ENCODE results near the gene CCL7.
"Not testable (repeated sequence)": the region's sequence is repeated elsewhere in the genome, so short reads cannot be mapped to it uniquely, and the experiment has no call there.

The CCL7 gene

DNA sequence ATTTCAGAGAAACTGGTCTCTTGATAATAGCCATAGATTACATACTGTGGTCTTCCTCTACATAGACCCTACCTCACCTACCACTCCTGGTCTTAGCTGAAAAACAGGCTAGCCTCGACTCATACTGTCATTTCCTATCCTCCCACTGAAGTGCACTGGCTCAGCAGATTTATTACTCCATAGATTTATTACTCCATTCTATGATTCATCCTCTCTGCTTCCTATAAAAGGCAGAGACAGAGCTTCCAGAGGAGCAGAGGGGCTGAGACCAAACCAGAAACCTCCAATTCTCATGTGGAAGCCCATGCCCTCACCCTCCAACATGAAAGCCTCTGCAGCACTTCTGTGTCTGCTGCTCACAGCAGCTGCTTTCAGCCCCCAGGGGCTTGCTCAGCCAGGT lies at the start of gene CCL7:
Gene CCL7, plus strand, starts transcription at position 253 of the 400 bp plus-strand sequence. Its CDS starts 70 bp downstream, at position 323.
- H3K4me3 ChIP-seq (ENCODE audit: low read depth in 1 of 2, low read length in 2 of 2), result no peak within 1 kb of the TSS
- no peak within 1 kb of the TSS for H3K27ac ChIP-seq (ENCODE audit: low read depth, low read length)
- H3K9me3 ChIP-seq (ENCODE audit: control insufficient read depth in 1 of 2, low read length in 2 of 2), result no peaks in the 10 kb centered on the region
- H3K36me3 ChIP-seq (ENCODE audit: control insufficient read depth in 1 of 2, insufficient read depth in 2 of 2, low read length in 2 of 2), result no peaks in the 10 kb centered on the region
- no peak within 1 kb of the TSS for H3K9ac ChIP-seq (ENCODE audit: low read depth in 1 of 2, low read length in 2 of 2)
- H3K4me1 ChIP-seq (ENCODE audit: control insufficient read depth in 1 of 2, insufficient read depth in 2 of 2, low read length in 2 of 2), result no peaks in the 10 kb centered on the region
- H3K27me3 ChIP-seq (ENCODE audit: control insufficient read depth in 1 of 2, insufficient read depth in 2 of 2, low read length in 2 of 2), result no peaks in the 10 kb centered on the region

DNA sequence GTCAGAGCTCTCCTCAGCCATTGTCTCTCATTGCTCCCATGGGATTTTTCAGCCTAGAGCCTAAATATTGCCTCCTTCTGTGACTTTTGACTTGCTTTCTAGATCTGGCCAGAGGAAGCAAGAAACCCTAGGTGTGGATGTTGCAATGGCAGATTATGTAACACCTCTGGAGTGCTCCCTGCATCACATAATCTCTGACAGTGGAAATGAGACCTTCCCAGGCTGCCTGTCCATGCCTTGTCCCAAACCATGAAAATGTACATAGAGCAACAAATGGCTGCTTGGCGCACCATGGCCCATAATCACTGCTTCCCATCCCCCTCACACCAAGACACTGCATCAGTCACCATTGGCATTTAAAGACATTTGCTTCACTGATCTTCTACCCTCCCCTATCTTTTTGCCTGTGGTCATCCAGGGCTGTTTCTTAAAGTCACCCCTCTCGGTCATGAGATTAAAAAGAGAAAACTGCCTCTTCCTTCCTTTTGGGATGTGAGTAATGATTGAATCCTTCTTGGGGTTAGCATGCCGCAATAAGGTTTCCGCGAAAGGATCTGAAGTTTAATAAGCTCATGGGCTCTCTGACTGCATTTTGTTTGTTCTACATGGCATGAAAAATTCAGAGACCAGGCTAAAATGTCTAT lies 49.1 kb upstream of the CCL7 start:
- H3K4me1 ChIP-seq (ENCODE audit: control insufficient read depth in 1 of 2, insufficient read depth in 2 of 2, low read length in 2 of 2), result no peaks in the 10 kb centered on the region
- no peak overlapping the region for H3K9ac ChIP-seq (ENCODE audit: low read depth in 1 of 2, low read length in 2 of 2)
- H3K9me3 ChIP-seq (ENCODE audit: control insufficient read depth in 1 of 2, low read length in 2 of 2), result no peaks in the 10 kb centered on the region
- H3K4me3 ChIP-seq (ENCODE audit: low read depth in 1 of 2, low read length in 2 of 2), result no peak overlapping the region
- H3K27me3 ChIP-seq (ENCODE audit: control insufficient read depth in 1 of 2, insufficient read depth in 2 of 2, low read length in 2 of 2), result no peaks in the 10 kb centered on the region
- no peak overlapping the region for H3K27ac ChIP-seq (ENCODE audit: low read depth, low read length)
- no peaks in the 10 kb centered on the region for H3K36me3 ChIP-seq (ENCODE audit: control insufficient read depth in 1 of 2, insufficient read depth in 2 of 2, low read length in 2 of 2)

- no peak overlapping the region for H3K4me3 ChIP-seq (ENCODE audit: low read depth in 1 of 2, low read length in 2 of 2)
- no peak overlapping the region for H3K9ac ChIP-seq (ENCODE audit: low read depth in 1 of 2, low read length in 2 of 2)
- H3K27ac ChIP-seq (ENCODE audit: low read depth, low read length), result no peak overlapping the region
- H3K9me3 ChIP-seq (ENCODE audit: control insufficient read depth in 1 of 2, low read length in 2 of 2), result no peaks in the 10 kb centered on the region
- no peaks in the 10 kb centered on the region for H3K4me1 ChIP-seq (ENCODE audit: control insufficient read depth in 1 of 2, insufficient read depth in 2 of 2, low read length in 2 of 2)
- no peaks in the 10 kb centered on the region for H3K27me3 ChIP-seq (ENCODE audit: control insufficient read depth in 1 of 2, insufficient read depth in 2 of 2, low read length in 2 of 2)
- H3K36me3 ChIP-seq (ENCODE audit: control insufficient read depth in 1 of 2, insufficient read depth in 2 of 2, low read length in 2 of 2), result no peaks in the 10 kb centered on the region
Measured at GRCh38 chr17:34221411-34221810, 48.6 kb upstream of the CCL7 start.

DNA sequence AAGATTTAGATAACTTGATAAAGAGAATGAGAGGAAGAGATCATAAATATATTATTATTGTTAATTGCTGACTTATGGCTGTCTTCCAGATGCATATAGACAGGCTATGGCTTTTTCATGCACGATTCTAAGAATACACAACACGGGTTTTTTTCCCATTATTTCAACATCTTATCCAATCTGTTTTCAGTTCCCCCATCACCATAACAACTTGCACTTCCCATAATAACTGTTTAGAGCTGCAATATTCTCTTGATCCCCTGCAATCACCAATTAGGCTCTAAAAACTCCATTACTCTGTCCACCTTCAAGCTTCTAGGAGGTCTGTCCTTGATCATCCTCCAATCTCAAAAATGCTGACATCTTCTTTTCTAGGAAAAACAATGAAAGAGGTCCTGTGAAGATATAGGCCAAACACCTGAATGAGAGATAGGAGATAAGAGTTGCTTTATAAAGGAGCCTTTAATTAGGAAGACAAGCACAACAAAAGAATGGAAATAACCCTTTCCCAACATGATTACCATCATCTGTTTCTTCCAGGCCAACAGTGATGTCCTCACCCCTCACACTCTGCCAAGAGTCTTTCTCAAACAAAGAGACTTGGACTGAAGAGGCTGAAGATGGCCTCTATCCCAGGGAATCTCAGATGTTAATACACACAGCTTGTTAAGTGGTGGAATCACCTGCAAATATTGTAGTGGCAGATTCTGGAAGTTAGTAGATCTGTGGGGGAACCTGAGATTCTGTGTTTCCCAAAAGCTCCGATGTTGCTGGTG lies 47.1 kb upstream of the CCL7 start:
- no peak overlapping the region for H3K27ac ChIP-seq (ENCODE audit: low read depth, low read length)
- no peaks in the 10 kb centered on the region for H3K4me1 ChIP-seq (ENCODE audit: control insufficient read depth in 1 of 2, insufficient read depth in 2 of 2, low read length in 2 of 2)
- no peak overlapping the region for H3K9ac ChIP-seq (ENCODE audit: low read depth in 1 of 2, low read length in 2 of 2)
- no peaks in the 10 kb centered on the region for H3K9me3 ChIP-seq (ENCODE audit: control insufficient read depth in 1 of 2, low read length in 2 of 2)
- no peak overlapping the region for H3K4me3 ChIP-seq (ENCODE audit: low read depth in 1 of 2, low read length in 2 of 2)
- no peaks in the 10 kb centered on the region for H3K27me3 ChIP-seq (ENCODE audit: control insufficient read depth in 1 of 2, insufficient read depth in 2 of 2, low read length in 2 of 2)
- no peaks in the 10 kb centered on the region for H3K36me3 ChIP-seq (ENCODE audit: control insufficient read depth in 1 of 2, insufficient read depth in 2 of 2, low read length in 2 of 2)

DNA sequence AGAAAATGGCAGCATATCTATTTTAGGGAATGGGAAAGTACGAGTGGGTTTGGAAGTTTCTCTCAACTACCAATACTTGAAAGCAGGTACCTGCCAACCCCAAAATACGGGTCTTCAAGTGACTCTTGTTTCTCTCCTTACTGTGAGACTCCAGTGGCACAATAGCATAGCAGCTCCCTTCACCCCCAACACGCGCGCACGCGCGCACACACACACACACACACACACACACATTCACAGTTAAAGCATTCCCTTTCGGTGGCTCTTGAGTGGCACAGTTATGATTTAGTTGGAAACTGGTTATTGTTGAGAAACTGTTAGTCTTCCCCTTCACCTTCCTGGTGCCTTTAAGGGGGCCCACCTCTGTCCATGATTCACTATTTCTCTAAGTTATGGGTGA lies 45.0 kb upstream of the CCL7 start:
- H3K36me3 ChIP-seq (ENCODE audit: control insufficient read depth in 1 of 2, insufficient read depth in 2 of 2, low read length in 2 of 2), result no peaks in the 10 kb centered on the region
- no peak overlapping the region for H3K4me3 ChIP-seq (ENCODE audit: low read depth in 1 of 2, low read length in 2 of 2)
- H3K4me1 ChIP-seq (ENCODE audit: control insufficient read depth in 1 of 2, insufficient read depth in 2 of 2, low read length in 2 of 2), result no peaks in the 10 kb centered on the region
- H3K27ac ChIP-seq (ENCODE audit: low read depth, low read length), result no peak overlapping the region
- H3K9ac ChIP-seq (ENCODE audit: low read depth in 1 of 2, low read length in 2 of 2), result no peak overlapping the region
- no peaks in the 10 kb centered on the region for H3K27me3 ChIP-seq (ENCODE audit: control insufficient read depth in 1 of 2, insufficient read depth in 2 of 2, low read length in 2 of 2)
- H3K9me3 ChIP-seq (ENCODE audit: control insufficient read depth in 1 of 2, low read length in 2 of 2), result peaks cover 0 to 6% of the 10 kb centered on the region in 2 donors

- Histone ChIP-seq H3K27ac (ENCODE audit: low read depth, low read length) (no peak overlapping the region), H3K36me3 (ENCODE audit: control insufficient read depth in 1 of 2, insufficient read depth in 2 of 2, low read length in 2 of 2) (no peaks in the 10 kb centered on the region), H3K27me3 (ENCODE audit: control insufficient read depth in 1 of 2, insufficient read depth in 2 of 2, low read length in 2 of 2) (no peaks in the 10 kb centered on the region), H3K9ac (ENCODE audit: low read depth in 1 of 2, low read length in 2 of 2) (no peak overlapping the region), H3K4me1 (ENCODE audit: control insufficient read depth in 1 of 2, insufficient read depth in 2 of 2, low read length in 2 of 2) (no peaks in the 10 kb centered on the region), H3K4me3 (ENCODE audit: low read depth in 1 of 2, low read length in 2 of 2) (no peak overlapping the region), H3K9me3 (ENCODE audit: control insufficient read depth in 1 of 2, low read length in 2 of 2) (peaks cover 0 to 9% of the 10 kb centered on the region in 2 donors)
Measured at GRCh38 chr17:34226011-34226743, 43.8 kb upstream of the CCL7 start.

DNA sequence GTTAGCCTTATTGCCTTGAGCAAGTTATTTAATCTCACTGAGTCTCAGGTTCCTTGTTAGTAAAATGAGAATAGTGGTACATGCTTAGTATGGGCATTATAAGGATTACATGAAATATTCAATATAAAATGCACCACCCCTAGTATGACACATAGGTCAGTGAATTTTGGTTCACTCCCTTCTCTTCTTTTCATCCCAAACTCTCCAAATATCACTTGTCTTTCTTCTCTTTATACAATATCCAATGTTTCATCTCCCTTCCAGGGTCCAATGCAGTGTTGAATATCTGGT lies 43.3 kb upstream of the CCL7 start:
- Histone ChIP-seq H3K27me3 (ENCODE audit: control insufficient read depth in 1 of 2, insufficient read depth in 2 of 2, low read length in 2 of 2) (no peaks in the 10 kb centered on the region), H3K36me3 (ENCODE audit: control insufficient read depth in 1 of 2, insufficient read depth in 2 of 2, low read length in 2 of 2) (no peaks in the 10 kb centered on the region), H3K27ac (ENCODE audit: low read depth, low read length) (no peak overlapping the region), H3K4me1 (ENCODE audit: control insufficient read depth in 1 of 2, insufficient read depth in 2 of 2, low read length in 2 of 2) (no peaks in the 10 kb centered on the region), H3K9me3 (ENCODE audit: control insufficient read depth in 1 of 2, low read length in 2 of 2) (peaks cover 0 to 9% of the 10 kb centered on the region in 2 donors), H3K4me3 (ENCODE audit: low read depth in 1 of 2, low read length in 2 of 2) (no peak overlapping the region), H3K9ac (ENCODE audit: low read depth in 1 of 2, low read length in 2 of 2) (no peak overlapping the region)

DNA sequence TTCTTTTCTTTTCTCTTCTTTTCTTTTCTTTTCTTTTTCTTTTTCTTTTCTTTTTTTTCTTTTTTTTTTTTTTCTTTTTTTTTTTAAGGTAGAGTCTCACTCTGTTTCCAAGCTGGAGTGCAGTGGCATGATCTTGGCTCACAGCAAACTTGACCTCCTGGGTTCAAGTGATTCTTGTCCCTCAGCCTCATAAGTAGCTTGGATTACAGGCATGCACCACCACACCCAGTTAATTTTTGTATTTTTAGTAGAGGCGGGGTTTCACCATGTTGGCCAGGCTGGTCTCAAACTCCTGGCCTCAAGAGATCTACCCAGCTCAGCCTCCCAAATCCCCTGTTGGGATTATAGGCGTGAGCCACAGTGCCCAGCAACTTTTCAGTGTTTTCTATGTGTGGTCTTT lies 42.7 kb upstream of the CCL7 start:
- not testable (repeated sequence) for H3K9me3 ChIP-seq (ENCODE audit: control insufficient read depth in 1 of 2, low read length in 2 of 2); H3K36me3 ChIP-seq (ENCODE audit: control insufficient read depth in 1 of 2, insufficient read depth in 2 of 2, low read length in 2 of 2); H3K4me3 ChIP-seq (ENCODE audit: low read depth in 1 of 2, low read length in 2 of 2); H3K4me1 ChIP-seq (ENCODE audit: control insufficient read depth in 1 of 2, insufficient read depth in 2 of 2, low read length in 2 of 2); H3K27me3 ChIP-seq (ENCODE audit: control insufficient read depth in 1 of 2, insufficient read depth in 2 of 2, low read length in 2 of 2); H3K9ac ChIP-seq (ENCODE audit: low read depth in 1 of 2, low read length in 2 of 2); H3K27ac ChIP-seq (ENCODE audit: low read depth, low read length)

DNA sequence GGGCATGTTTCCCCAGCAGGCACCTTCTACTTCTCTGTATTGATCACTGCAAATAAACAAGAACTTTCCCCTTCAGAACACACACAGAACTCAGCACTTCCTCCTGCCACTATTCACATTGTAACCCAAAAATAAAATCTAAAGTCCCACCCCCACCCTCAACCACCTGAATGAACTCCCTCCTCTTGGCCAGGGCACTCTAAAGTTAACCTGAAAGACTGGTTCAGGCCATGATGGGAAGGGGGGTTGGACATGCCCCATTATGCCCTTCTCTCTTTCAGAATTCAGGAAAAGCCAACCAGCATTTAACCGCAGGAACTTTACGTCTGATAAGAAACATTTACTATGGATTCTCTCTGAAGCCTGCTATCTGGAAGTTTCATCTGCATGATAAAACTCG lies 42.3 kb upstream of the CCL7 start:
- H3K27me3 ChIP-seq (ENCODE audit: control insufficient read depth in 1 of 2, insufficient read depth in 2 of 2, low read length in 2 of 2), result no peaks in the 10 kb centered on the region
- H3K4me3 ChIP-seq (ENCODE audit: low read depth in 1 of 2, low read length in 2 of 2), result no peak overlapping the region
- H3K9ac ChIP-seq (ENCODE audit: low read depth in 1 of 2, low read length in 2 of 2), result no peak overlapping the region
- no peaks in the 10 kb centered on the region for H3K4me1 ChIP-seq (ENCODE audit: control insufficient read depth in 1 of 2, insufficient read depth in 2 of 2, low read length in 2 of 2)
- no peak overlapping the region for H3K27ac ChIP-seq (ENCODE audit: low read depth, low read length)
- H3K36me3 ChIP-seq (ENCODE audit: control insufficient read depth in 1 of 2, insufficient read depth in 2 of 2, low read length in 2 of 2), result no peaks in the 10 kb centered on the region
- peaks cover 0 to 9% of the 10 kb centered on the region in 2 donors for H3K9me3 ChIP-seq (ENCODE audit: control insufficient read depth in 1 of 2, low read length in 2 of 2)

DNA sequence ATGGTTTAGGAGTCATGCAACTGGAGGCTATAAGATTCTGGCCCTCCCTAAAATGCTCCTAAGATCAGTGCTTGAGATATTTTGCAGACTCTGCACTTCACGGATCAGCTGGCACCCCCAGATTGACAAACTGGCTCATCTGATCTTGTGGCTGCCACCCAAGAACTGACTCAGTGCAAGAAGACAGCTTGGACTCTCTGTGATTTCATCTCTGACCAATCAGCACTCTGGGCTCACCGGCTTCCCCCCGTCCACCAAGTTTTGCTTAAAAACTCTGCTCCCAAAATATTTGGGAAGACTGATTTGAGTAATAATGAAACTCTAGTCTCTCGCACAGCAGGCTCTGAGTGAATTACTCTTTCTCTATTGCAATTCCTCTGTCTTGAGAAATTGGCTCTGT lies 41.2 kb upstream of the CCL7 start:
- Histone ChIP-seq H3K9ac (ENCODE audit: low read depth in 1 of 2, low read length in 2 of 2) (no peak overlapping the region), H3K4me3 (ENCODE audit: low read depth in 1 of 2, low read length in 2 of 2) (no peak overlapping the region), H3K4me1 (ENCODE audit: control insufficient read depth in 1 of 2, insufficient read depth in 2 of 2, low read length in 2 of 2) (peaks cover 0 to under 1% of the 10 kb centered on the region in 2 donors), H3K27me3 (ENCODE audit: control insufficient read depth in 1 of 2, insufficient read depth in 2 of 2, low read length in 2 of 2) (no peaks in the 10 kb centered on the region), H3K27ac (ENCODE audit: low read depth, low read length) (no peak overlapping the region), H3K36me3 (ENCODE audit: control insufficient read depth in 1 of 2, insufficient read depth in 2 of 2, low read length in 2 of 2) (no peaks in the 10 kb centered on the region), H3K9me3 (ENCODE audit: control insufficient read depth in 1 of 2, low read length in 2 of 2) (peaks cover 0 to 9% of the 10 kb centered on the region in 2 donors)
